GM19193 (cell line): ENCODE measurements around the gene PCDHB8.
"Not testable (repeated sequence)": the region's sequence is repeated elsewhere in the genome, so short reads cannot be mapped to it uniquely, and the experiment has no call there.

Experiments used
- POLR2A ChIP-seq: IDR thresholded peaks from 4 replicates; pipeline ENCODE4 v1.6.1; 2011; ENCODE audit not compliant: insufficient read depth, insufficient read length; ENCODE audit errors: extremely low read depth

The PCDHB8 gene

GRCh38 chr5:141192110-141192725 lies 14.6 kb downstream of the PCDHB8 start, which contains the start of gene PCDHB10:
PCDHB10 (plus strand) TSS chr5:141192353; CDS start chr5:141192553, 200 bp downstream.
- no peak for TF ChIP-seq POLR2A

- no peak for TF ChIP-seq POLR2A
Observed at GRCh38 chr5:141196363-141196762, 18.8 kb downstream of the PCDHB8 start.

GRCh38 chr5:141199359-141200235 lies 22.0 kb downstream of the PCDHB8 start, which contains the start of gene PCDHB11:
PCDHB11 (plus strand) TSS chr5:141199627; CDS start chr5:141199775, 148 bp downstream.
- TF ChIP-seq POLR2A: no peak

GRCh38 chr5:141208478-141208877 lies 30.9 kb downstream of the PCDHB8 start, which contains the start of gene PCDHB12:
PCDHB12 (plus strand) TSS chr5:141208719; CDS start chr5:141208908, 189 bp downstream.
- TF ChIP-seq POLR2A: no peak

- TF ChIP-seq POLR2A: not testable (repeated sequence)
Observed at GRCh38 chr5:141213656-141214339, 36.2 kb downstream of the PCDHB8 start, which contains the start of gene PCDHB13. PCDHB13 (plus strand) TSS chr5:141213919; CDS start chr5:141214124, 205 bp downstream.

- no peak for TF ChIP-seq POLR2A
Observed at GRCh38 chr5:141223112-141223783, 45.7 kb downstream of the PCDHB8 start, which contains the start of gene PCDHB14. PCDHB14 (plus strand) TSS chr5:141223343; CDS start chr5:141223506, 163 bp downstream.
